GM18867 (cell line): ENCODE data around the gene DIABLO.
"Not testable (repeated sequence)": the region's sequence is repeated elsewhere in the genome, so short reads cannot be mapped to it uniquely, and the experiment has no call there.

Experiments
- ATAC-seq: cut with Tn5 transposase; IDR thresholded peaks from one replicate; pipeline ENCODE4 v1.9.1; 2021; ENCODE audit warnings: mild to moderate bottlenecking, moderate library complexity; ENCODE audit not compliant: unreplicated experiment

The DIABLO gene

DNA sequence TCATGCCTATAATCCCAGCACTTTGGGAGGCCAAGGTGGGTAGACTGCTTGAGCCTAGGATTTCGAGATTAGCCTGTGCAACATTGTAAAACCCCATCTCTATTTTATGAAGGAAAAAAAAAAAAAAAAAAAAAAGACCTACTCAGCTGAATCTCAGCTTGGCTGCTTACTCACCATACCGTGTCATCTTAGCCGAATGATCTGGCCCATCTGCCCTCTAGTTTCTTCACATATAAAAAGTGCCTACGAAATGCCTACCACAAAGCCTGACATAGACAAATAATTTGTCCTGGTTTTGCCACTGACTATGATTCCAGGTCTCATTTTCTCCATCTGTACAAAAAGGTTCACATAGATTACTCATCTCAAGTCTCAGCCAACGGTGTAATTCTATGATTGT, 10.1 kb downstream of the DIABLO start:
- no peak for ATAC-seq

DNA sequence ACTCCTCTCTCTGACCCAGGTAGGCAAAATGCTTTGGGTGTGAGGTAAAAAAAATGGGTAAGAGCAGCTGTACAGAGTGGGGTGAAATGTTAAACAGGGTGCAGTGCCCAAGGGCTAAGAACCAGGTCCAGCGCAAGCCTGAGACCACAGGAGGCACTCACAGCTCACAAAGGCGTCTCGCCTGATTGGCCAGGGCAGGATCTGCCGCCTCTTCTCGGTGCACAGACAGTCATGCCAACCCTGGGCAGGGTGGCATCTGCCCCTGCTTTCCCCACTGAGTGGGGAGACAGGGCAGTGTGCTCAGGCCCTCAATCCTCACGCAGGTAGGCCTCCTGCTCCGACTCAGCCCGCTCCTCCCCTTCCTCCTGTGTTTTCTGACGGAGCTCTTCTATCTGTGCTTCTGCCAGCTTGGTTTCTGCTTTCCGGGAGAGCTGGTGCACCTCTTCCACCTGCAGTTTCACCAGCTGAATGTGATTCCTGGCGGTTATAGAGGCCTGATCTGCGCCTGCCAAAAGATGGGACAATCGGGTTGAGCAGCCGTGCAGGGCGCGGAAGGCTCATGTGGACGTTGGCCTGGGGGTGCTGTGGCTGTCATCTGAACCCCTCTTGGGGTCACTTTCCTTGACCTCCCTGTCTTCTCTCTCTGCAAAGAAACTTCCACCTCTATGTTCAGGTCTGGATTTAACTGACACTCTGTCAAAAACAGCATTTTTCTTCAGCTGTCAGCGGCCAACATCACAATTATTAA, 17.6 kb downstream of the DIABLO start:
- ATAC-seq: no peak

DNA sequence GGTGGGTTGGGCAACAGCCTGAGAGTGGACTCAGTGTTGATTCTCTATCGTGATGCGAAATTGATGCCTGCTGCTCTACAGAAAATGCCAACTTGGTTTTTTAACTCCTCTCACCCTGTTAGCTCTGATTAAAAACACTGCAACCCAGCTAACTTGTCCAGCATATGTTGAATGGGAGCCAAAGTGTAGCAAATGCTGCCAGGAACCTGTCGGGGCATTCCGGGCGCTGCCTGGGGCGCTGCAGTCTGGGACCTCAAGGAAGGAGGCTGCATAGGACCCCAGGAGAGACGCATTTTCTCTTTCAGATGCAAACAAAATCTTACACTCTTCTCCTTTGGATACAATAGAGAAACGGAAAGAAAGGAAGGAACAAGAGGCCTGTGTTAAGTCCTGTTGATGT, 18.5 kb downstream of the DIABLO start:
- no peak for ATAC-seq

DNA sequence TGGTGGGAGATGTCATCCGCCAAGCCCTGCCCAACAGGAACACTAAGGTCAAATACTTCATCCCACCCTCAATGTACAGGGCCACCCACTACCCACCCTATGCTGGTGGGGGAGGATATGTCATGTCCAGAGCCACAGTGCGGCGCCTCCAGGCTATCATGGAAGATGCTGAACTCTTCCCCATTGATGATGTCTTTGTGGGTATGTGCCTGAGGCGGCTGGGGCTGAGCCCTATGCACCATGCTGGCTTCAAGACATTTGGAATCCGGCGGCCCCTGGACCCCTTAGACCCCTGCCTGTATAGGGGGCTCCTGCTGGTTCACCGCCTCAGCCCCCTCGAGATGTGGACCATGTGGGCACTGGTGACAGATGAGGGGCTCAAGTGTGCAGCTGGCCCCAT, 18.9 kb downstream of the DIABLO start:
- ATAC-seq: no peak

DNA sequence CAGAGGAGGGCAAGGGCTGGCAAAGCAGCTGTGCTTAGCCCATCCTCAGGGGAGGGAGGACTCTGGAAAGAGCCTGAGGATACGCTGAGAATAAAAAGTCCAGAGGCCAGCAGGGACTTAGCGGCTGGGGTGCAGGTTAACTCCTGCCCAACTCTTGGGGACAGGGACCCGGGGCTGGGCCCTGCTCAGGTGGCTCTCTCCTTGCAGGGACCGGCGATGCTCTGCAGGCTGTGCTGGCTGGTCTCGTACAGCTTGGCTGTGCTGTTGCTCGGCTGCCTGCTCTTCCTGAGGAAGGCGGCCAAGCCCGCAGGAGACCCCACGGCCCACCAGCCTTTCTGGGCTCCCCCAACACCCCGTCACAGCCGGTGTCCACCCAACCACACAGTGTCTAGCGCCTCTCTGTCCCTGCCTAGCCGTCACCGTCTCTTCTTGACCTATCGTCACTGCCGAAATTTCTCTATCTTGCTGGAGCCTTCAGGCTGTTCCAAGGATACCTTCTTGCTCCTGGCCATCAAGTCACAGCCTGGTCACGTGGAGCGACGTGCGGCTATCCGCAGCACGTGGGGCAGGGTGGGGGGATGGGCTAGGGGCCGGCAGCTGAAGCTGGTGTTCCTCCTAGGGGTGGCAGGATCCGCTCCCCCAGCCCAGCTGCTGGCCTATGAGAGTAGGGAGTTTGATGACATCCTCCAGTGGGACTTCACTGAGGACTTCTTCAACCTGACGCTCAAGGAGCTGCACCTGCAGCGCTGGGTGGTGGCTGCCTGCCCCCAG, 19.6 kb downstream of the DIABLO start:
- no peak for ATAC-seq

DNA sequence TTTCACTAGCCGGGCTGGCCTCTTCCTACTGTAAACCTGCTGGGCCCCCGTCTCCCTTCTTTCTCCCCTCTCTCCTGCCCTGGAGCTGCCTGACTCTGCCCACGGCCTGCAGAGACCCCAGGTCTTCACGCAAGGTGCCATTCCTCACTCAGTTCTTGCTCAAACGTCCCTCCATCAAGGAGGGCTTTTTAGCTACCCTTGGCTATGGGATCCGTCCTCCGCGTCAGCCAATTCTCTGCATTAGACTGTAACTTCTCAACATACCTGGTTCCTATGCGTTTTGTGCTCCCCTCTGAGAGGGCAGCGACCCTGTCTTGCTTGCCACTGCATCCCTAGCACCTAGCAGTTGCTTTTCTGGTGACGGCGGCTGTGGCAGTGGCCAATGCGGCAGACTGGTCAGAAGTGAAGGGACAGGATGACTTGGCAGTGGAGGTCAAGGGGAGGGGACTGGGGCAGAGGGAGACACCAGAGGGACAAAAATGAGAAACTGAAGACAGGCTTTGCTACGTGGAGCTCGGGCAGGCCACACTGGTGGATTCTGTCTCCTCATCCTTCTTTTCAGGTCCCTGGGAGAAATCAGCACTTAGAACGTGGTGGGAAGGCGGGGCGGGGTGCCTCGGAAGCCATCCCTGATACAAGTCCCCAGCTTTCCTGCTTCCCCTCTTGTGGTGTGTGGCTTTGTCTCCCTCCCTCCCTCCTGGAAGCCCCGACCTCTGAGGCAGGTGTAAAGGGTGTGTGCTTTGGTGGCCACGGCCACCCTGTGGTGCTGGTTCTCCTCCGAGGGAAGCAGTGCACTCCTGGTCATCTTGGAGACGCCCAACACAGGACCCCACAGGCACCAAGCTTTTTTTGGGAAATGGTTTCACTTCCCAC, 20.6 kb downstream of the DIABLO start:
- ATAC-seq: no peak

DNA sequence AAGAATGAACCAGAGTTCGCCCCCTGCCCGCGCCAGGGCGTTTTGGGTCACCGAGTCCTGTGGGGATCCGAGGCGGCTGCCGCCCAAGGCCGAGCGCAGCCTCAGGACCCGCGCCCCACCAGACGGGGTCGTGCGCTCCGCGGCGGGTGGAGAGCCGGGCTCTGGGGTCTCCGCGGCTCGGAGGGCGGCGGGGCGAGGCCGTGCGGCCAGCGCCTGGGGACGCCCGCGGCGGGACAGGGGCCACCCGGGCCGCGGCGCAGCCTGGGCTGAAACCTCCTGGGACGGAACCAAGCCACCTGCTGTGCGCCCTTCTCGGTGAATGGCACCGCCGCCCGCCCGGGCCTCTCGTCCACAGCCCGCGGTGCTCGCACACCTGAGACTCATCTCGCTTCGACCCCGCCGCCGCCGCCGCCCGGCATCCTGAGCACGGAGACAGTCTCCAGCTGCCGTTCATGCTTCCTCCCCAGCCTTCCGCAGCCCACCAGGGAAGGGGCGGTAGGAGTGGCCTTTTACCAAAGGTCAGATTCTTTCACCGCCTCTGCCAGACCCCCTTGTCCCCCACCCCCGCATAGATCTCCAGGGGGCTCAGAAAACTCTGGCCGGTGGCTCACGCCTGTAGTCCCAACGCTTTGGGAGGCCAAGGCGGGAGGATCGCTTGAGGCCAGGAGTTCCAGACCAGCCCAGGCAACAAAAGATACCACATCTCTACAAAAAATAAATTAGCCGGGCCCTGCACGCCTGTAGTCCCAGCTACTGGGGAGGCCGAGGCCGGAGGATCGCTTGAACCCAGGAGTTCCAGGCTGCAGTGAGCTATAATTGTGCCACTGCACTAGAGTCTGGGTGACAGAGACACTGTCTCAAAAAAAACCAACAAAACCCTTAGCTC, 21.4 kb downstream of the DIABLO start:
- ATAC-seq: no peak

DNA sequence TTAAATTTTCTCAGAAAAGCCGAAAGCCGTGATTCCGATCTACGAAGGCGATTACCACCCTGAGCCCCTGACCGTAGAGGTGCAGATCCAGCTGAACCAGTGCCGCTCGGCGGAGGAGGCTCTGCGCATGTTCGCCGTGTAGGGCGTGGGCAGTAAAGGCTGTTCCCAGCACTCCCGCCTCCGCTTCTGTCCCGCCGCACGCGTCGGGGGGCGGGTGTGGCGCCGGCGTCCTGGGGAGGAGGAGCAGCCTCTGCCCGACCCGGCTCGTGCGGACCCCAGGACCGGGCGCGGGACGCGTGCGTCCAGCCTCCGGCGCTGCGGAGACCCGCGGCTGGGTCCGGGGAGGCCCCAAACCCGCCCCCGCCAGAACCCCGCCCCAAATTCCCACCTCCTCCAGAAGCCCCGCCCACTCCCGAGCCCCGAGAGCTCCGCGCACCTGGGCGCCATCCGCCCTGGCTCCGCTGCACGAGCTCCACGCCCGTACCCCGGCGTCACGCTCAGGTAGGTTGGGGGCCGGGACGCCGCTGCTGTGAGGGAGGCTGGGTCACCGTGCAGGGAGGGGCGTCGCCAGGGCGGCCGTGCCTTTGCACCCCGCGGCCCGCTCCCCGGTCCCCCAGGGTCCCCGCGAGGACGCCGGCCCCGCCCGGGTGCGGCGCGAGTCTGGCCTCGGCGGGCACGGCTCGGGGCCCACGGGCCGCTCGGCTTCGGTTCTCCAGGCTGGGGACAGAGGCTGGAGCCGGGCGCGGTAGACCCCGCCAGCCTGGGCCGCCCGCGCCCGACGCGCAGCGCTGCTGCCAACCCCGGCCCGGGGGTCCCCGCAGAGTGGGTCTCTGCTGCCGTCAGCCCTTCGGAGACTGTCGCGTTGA, 22.3 kb downstream of the DIABLO start, which contains the start of gene B3GNT4:
B3GNT4 (plus strand) TSS at position 409 of the 866 bp plus-strand sequence. CDS start 910 bp downstream, outside the sequence.
- ATAC-seq: no peak

DNA sequence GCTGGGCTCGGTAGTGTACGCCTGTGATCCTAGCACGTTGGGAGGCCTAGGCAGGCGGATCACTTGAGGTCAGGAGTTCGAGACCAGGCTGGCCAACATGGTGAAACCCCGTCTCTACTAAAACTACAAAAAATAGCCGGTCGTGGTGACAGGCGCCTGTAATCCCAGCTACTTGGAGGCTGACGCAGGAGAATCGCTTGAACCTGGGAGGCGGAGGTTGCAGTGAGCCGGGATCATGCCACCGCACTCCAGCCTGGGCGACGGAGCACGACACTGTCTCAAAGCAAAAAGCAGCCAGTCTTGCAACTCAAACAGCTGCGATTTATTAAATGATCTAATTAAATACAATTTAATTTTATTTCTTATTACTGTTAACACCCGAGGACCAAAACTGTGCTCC, 23.0 kb downstream of the DIABLO start:
- not testable (repeated sequence) for ATAC-seq

DNA sequence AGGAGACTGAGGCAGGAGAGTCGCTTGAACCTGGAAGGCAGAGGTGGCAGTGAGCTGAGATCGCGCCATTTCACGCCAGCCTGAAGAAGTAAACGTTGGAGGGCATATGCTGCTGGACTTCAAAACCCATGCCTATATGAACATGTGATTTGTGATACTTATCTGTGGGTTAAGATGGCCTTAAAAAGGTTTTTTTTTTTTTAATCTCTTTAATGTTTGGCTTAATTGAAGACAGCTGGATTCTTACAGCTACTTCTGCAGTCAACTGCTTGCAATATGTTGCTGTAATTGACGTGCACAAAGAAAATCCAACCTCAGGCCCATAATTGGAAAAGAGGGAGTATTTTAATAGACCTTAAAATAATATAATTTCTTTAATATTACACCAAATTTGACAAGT, 23.8 kb downstream of the DIABLO start:
- no peak for ATAC-seq

DNA sequence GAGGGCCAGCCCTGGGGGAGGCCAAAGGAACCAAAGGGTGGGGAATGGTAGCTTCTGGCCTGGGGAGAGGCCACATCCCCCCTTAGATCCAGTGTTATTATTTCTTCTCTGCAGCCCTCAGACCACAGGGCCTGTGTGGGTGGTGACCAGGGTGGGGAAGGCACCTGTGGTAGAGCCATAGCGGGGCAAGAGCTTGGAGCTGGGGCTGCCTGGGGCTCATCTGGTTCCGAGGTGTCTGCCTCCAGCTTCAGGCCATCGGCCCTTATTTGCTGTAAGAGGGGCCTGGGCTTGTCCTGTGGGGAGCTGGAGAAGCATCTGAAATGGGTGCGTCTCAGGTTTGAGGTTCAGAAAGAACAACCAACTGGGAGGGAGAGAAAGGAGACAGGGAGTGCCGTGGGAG, 24.5 kb downstream of the DIABLO start:
- no peak for ATAC-seq

DNA sequence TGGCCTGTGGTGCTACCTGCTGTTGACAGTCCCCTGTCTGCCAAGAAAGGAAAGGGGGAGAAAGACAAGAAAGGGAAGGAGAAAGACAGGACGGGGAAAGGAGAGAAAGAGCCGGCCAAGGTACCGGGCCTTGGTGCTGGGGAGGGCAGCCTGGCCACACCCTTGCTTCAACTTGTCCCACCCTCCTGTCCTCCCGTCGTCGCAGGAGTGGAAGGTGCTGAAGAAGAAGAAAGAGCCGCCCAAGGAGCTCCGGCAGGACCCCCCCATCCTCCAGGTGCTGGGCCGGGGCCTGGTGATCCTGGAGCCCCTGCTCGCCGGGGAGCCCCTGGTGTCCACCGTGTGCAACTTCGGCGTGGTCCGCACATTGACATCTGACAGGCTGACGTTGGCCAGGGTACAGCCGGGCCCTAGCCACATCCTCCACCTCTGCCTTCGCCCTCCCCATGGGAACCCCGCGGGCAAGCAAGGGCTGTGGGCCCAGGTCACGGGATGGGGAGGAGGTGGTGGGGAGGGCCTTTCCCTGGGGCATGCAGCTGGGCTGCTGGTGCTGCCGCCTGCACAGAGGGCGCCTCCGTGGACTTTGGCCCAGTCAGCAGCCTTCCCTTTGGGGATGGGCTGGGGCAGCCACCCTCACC, 25.2 kb downstream of the DIABLO start:
- no peak for ATAC-seq

DNA sequence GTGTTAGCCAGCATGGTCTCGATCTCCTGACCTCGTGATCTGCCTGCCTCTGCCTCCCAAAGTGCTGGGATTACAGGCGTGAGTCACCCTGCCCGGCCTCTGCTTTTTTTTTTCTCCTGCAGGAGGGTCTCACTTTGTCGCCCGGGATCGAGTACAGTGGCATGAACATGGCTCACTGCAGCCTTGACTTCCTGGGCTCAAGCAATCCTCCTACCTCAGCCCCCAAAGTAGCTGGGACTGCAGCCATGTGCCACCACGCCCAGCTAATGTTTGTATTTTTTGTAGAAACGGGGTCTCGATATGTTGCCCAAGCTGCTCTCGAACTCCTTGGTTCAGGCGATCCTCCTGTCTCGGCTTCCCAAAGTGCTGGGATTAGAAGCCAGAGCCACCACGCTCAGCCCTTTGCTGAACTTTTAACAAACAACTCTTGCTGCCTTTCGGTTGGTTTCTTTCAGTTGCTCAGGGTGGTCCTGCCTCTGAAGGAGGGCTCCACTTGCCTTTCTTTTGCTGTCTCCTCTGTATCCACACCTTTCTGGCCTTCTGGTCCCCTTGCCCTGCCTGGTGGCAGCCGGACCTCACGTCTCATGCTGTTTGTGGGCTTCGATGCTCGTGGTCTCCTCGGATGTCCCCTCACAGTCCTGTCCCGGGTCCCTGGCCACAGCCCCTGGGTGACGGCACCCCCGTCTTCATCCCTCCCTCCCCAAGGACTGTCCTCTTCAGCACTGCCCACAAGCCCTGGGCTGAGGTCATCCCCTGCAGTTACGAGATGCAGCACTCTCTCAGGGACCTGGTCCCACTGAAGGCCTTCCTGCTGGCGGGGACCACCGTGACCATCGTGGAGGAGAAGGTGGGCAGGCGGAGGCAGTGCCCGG, 26.1 kb downstream of the DIABLO start:
- no peak for ATAC-seq

DNA sequence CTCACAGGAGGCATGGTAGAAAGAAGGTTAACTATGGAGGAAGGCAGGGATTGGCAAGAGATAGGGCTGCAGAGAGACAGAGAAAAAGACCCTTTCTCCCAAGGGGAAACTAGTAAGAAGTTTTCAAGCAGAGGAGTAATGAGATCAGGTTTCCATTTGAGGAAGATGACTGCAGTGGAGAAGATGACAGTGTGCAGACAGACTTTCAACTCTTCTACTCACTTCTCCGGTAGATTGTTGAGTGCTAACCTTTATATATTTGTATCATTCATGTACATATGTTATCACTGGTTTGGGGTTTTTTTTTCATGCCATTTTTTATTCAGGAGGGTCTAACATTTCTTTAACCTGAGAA, 28.3 kb downstream of the DIABLO start:
- peak; percentile 36 for ATAC-seq

DNA sequence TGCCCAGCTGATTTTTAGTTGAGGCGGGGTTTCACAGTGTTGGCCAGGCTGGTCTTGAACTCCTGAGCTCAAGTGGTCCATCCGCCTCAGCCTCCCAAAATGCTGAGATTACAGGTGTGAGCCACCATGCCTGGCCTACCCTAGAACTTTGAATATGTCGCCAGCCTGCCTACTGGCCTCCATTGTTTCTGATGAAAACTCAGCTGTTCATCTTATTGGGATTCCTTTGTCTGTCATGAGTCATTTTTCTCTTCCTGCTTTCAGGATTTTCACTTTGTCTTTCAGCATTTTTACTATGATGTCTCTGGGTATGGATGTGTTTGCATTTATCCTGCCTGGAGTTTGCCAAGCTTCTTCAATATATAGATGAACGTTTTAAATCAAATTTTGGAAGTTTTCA, 30.4 kb downstream of the DIABLO start:
- no peak for ATAC-seq

DNA sequence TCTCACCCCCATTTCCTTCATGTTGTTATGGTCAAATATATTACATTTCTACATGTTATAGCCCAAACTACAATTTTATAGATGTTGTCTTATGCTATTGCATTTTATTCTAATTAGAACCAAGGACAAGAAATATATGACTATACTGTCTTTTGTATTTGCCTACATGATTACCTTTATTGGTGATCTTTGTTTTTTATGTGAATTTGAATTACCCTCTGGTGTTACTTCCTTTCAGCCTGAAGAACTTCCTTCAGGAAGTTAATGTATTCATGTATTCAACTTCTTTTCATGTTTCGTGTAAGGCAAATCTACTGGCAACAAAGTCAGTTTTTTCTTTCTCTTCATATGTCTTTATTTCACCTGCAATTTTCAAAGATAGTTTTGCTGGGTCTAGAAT, 31.0 kb downstream of the DIABLO start:
- ATAC-seq: no peak

DNA sequence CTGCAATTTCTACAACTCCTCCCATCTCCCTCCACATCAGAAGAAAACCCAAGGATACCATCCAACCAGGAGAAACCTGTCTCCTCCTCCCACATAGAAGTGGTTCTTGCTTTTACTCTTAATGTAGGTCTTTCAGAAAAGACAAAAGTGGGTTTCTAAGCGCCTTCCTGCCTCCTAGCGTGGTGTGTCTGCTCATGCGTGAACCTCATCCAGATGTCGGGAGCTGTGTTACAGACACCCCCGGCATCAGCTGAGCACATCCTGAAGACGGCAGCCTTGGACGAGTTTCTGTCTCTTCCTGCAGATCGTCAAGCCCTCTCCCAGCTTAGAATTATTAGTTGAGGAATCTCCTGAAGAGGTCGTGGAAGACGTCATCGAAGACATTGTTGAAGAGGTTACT, 33.4 kb downstream of the DIABLO start:
- ATAC-seq: no peak
